H9 (cell line): ENCODE results near the gene WDR5. TPM values are rescaled to one million over a fixed set of nuclear protein-coding genes. Genes with fewer than 3 reads are reported as not detected.

Source experiments
- DNase-seq: peaks from one replicate; pipeline ENCODE4 v3.0.0-alpha.2; 2017
- H2AFZ ChIP-seq: one replicate; pipeline ENCODE4 v1.6.1; 2013; ENCODE audit warnings: mild to moderate bottlenecking, low read length, control low read depth, moderate library complexity
- H2AK5ac ChIP-seq: 2 replicates; pipeline ENCODE4 v1.6.1; 2013; ENCODE audit warnings: low read length, control low read depth, mixed read lengths; ENCODE audit not compliant: insufficient read length
- H2BK120ac ChIP-seq: one replicate; pipeline ENCODE4 v1.6.1; 2013; ENCODE audit warnings: low read depth, mild to moderate bottlenecking, low read length, control low read depth, inconsistent platforms; ENCODE audit not compliant: poor library complexity, severe bottlenecking
- H2BK12ac ChIP-seq: 2 replicates; pipeline ENCODE4 v1.6.1; 2013; ENCODE audit warnings: low read length, control low read depth, mixed read lengths, low read depth; ENCODE audit not compliant: insufficient read length
- H2BK15ac ChIP-seq: 2 replicates; pipeline ENCODE4 v1.6.1; 2013; ENCODE audit warnings: low read depth, low read length, control low read depth
- H2BK20ac ChIP-seq: one replicate; pipeline ENCODE4 v1.6.1; 2013; ENCODE audit warnings: low read depth, mild to moderate bottlenecking, low read length, control low read depth, inconsistent platforms; ENCODE audit not compliant: poor library complexity, severe bottlenecking
- H2BK5ac ChIP-seq: 2 replicates; pipeline ENCODE4 v1.6.1; 2013; ENCODE audit warnings: low read length, control low read depth, mixed read lengths; ENCODE audit not compliant: insufficient read length
- H3K14ac ChIP-seq: 2 replicates; pipeline ENCODE4 v1.6.1; 2013; ENCODE audit warnings: low read length, control low read depth; ENCODE audit not compliant: insufficient read depth
- H3K18ac ChIP-seq: 2 replicates; pipeline ENCODE4 v1.6.1; 2013; ENCODE audit warnings: low read depth, mild to moderate bottlenecking, mixed read lengths, low read length, control low read depth; ENCODE audit not compliant: insufficient read length
- H3K23ac ChIP-seq: 2 replicates; pipeline ENCODE4 v1.6.1; 2013; ENCODE audit warnings: low read length, control low read depth, mixed read lengths, low read depth; ENCODE audit not compliant: insufficient read length
- H3K23me2 ChIP-seq: 2 replicates; pipeline ENCODE4 v1.6.1; 2013; ENCODE audit warnings: low read depth, mild to moderate bottlenecking, mixed read lengths, low read length, control low read depth; ENCODE audit not compliant: insufficient read length, poor library complexity, severe bottlenecking
- H3K27ac ChIP-seq: 2 replicates; pipeline ENCODE4 v1.5.1; 2013; ENCODE audit warnings: low read length, control low read depth, mixed read lengths, low read depth; ENCODE audit not compliant: insufficient read length
- H3K27me3 ChIP-seq: 2 replicates; pipeline ENCODE4 v1.6.1; 2013; ENCODE audit warnings: low read length, control low read depth, inconsistent platforms; ENCODE audit not compliant: insufficient read depth
- H3K4ac ChIP-seq: 2 replicates; pipeline ENCODE4 v1.6.1; 2013; ENCODE audit warnings: low read depth, mild to moderate bottlenecking, control low read depth, inconsistent platforms, low read length, moderate library complexity
- H3K4me1 ChIP-seq: 2 replicates; pipeline ENCODE4 v1.6.1; 2013; ENCODE audit warnings: low read length, control low read depth, inconsistent platforms; ENCODE audit not compliant: insufficient read depth
- H3K4me2 ChIP-seq: 2 replicates; pipeline ENCODE4 v1.6.1; 2013; ENCODE audit warnings: low read length, control low read depth, mixed read lengths; ENCODE audit not compliant: insufficient read length, insufficient read depth
- H3K56ac ChIP-seq: 2 replicates; pipeline ENCODE4 v1.6.1; 2013; ENCODE audit warnings: low read depth, mild to moderate bottlenecking, mixed read lengths, low read length, control low read depth; ENCODE audit not compliant: insufficient read length
- H3K79me1 ChIP-seq: 2 replicates; pipeline ENCODE4 v1.6.1; 2013; ENCODE audit warnings: low read depth, mild to moderate bottlenecking, moderate library complexity, low read length, control low read depth, inconsistent platforms; ENCODE audit not compliant: insufficient read depth, poor library complexity, severe bottlenecking
- H3K79me2 ChIP-seq: 2 replicates; pipeline ENCODE4 v1.6.1; 2013; ENCODE audit warnings: low read length, control low read depth, inconsistent platforms; ENCODE audit not compliant: insufficient read depth
- H3K9ac ChIP-seq: 2 replicates; pipeline ENCODE4 v1.6.1; 2013; ENCODE audit warnings: low read length, control low read depth, mixed read lengths; ENCODE audit not compliant: insufficient read length; ENCODE audit errors: extremely low read depth
- H3K9me3 ChIP-seq: one replicate; pipeline ENCODE4 v1.6.1; 2013; ENCODE audit warnings: low read depth, low read length, inconsistent platforms; ENCODE audit not compliant: control insufficient read depth
- H3T11ph ChIP-seq: one replicate; pipeline ENCODE4 v1.6.1; 2013; ENCODE audit warnings: mild to moderate bottlenecking, low read length, control low read depth, inconsistent platforms
- H4K20me1 ChIP-seq: one replicate; pipeline ENCODE4 v1.6.1; 2013; ENCODE audit not compliant: control insufficient read depth, insufficient read length, insufficient read depth
- H4K5ac ChIP-seq: 2 replicates; pipeline ENCODE4 v1.6.1; 2013; ENCODE audit warnings: low read depth, mild to moderate bottlenecking, mixed read lengths, low read length, control low read depth; ENCODE audit not compliant: insufficient read length
- H4K8ac ChIP-seq: replicated peaks from 2 replicates; pipeline ENCODE4 v1.6.1; 2013; ENCODE audit warnings: low read length, control low read depth, mixed read lengths, low read depth; ENCODE audit not compliant: insufficient read length
- H4K91ac ChIP-seq: 2 replicates; pipeline ENCODE4 v1.6.1; 2013; ENCODE audit warnings: low read depth, mild to moderate bottlenecking, moderate library complexity, mixed read lengths, low read length, control low read depth; ENCODE audit not compliant: insufficient read length
- H3K27ac Mint-ChIP-seq, 3 experiments: 2 replicates in 2 of 3; 3 replicates in 1 of 3; pipeline ENCODE4 v1.8.0; 2020 to 2021; ENCODE audit warnings: mixed read lengths in 3 of 3, mild to moderate bottlenecking in 1 of 3, moderate library complexity in 1 of 3
- H3K27me3 Mint-ChIP-seq: 2 replicates; pipeline ENCODE4 v1.8.0; 2021; ENCODE audit warnings: low read depth, mild to moderate bottlenecking, moderate library complexity, mixed read lengths
- H3K36me3 Mint-ChIP-seq, 3 experiments: 2 replicates in 2 of 3; 3 replicates in 1 of 3; pipeline ENCODE4 v1.8.0; 2020 to 2021; ENCODE audit warnings: low read depth in 3 of 3, mixed read lengths in 3 of 3; ENCODE audit not compliant: insufficient read depth in 1 of 3
- H3K4me1 Mint-ChIP-seq, 2 experiments: 2 replicates each; pipeline ENCODE4 v1.8.0; 2020; ENCODE audit warnings: mixed read lengths in 2 of 2
- H3K4me3 Mint-ChIP-seq, 2 experiments: 2 replicates in 1 of 2; 3 replicates in 1 of 2; pipeline ENCODE4 v1.8.0; 2020 to 2021; ENCODE audit warnings: mild to moderate bottlenecking in 2 of 2, mixed read lengths in 2 of 2, moderate library complexity in 1 of 2
- H3K9me3 Mint-ChIP-seq, 2 experiments: 2 replicates in 1 of 2; 3 replicates in 1 of 2; pipeline ENCODE4 v1.8.0; 2020; ENCODE audit warnings: mild to moderate bottlenecking in 2 of 2, mixed read lengths in 2 of 2, moderate library complexity in 1 of 2
- CTCF ChIP-seq: fragments of 200-600 bp; sonication (generic); conservative IDR thresholded peaks from 3 replicates; pipeline ENCODE4 v1.8.0; 2021; ENCODE audit warnings: antibody characterized with exemption, mild to moderate bottlenecking
- WGBS: extraction: QIAGEN DNeasy Blood & Tissue Kit; methylation state at CpG from one replicate; pipeline ENCODE4 v1.1.7; 2013; ENCODE audit warnings: missing lambda C conversion rate, low lambda C conversion rate, mixed read lengths; ENCODE audit not compliant: insufficient read length; ENCODE audit errors: extremely low coverage; 5-methylcytosine and 5-hydroxymethylcytosine counted together
- total RNA-seq: library from RNA; stranded (reverse); gene quantifications from 2 replicates; pipeline ENCODE4 v1.2.1, GENCODE V29; 2021

Gene WDR5
- total RNA-seq, 1 experiment from 2014 or later, result 72.3 TPM

GRCh38 chr9:134152022-134152448 lies 16.2 kb downstream of the WDR5 start:
- Mint-ChIP-seq H3K27me3 (no peaks in the 10 kb centered on the region), H3K4me3 (no peak overlapping the region), H3K36me3 (peaks cover 46 to 89% (median 87%) of the 10 kb centered on the region in 3 experiments; a peak in 6 of 7 replicates), H3K4me1 (no peaks in the 10 kb centered on the region), H3K27ac (no peak overlapping the region), H3K9me3 (no peaks in the 10 kb centered on the region)
- no peak overlapping the region for H2AFZ ChIP-seq
- H4K91ac ChIP-seq, result no peak overlapping the region
- no peak overlapping the region for H2AK5ac ChIP-seq
- no peaks in the 10 kb centered on the region for H3K79me2 ChIP-seq
- no peak overlapping the region for H3K56ac ChIP-seq
- H4K5ac ChIP-seq, result no peak overlapping the region
- no peak overlapping the region for H3K4ac ChIP-seq
- H3K27ac ChIP-seq, result no peak overlapping the region
- H3K4me1 ChIP-seq, result no peaks in the 10 kb centered on the region
- no peaks in the 10 kb centered on the region for H3K27me3 ChIP-seq
- H3K9ac ChIP-seq, result no peak overlapping the region
- H4K20me1 ChIP-seq, result no peaks in the 10 kb centered on the region
- no peaks in the 10 kb centered on the region for H3K23me2 ChIP-seq
- no peak overlapping the region for H4K8ac ChIP-seq
- H2BK5ac ChIP-seq, result no peak overlapping the region
- H3K23ac ChIP-seq, result no peak overlapping the region
- WGBS, result no CpG with 5 or more reads among the region's 14 CpGs
- no peak overlapping the region for H2BK120ac ChIP-seq
- no peak overlapping the region for H2BK12ac ChIP-seq
- TF ChIP-seq CTCF, result no peak
- H3K14ac ChIP-seq, result no peak overlapping the region
- no peaks in the 10 kb centered on the region for H3K79me1 ChIP-seq
- no peak overlapping the region for H2BK15ac ChIP-seq
- H3K18ac ChIP-seq, result no peak overlapping the region
- no peak overlapping the region for H3T11ph ChIP-seq
- H2BK20ac ChIP-seq, result no peak overlapping the region
- no peak overlapping the region for H3K4me2 ChIP-seq
- no peaks in the 10 kb centered on the region for H3K9me3 ChIP-seq
- no peak for DNase-seq
